Activated CD4-positive, alpha-beta memory T cell treated with anti-CD3 and anti-CD28 coated beads, Interleukin-2, amount 10 ng/mL, durations not matched to agents 7 days and 5 days (primary cell): Measurements from ENCODE around the gene TMED5. TPM values are rescaled to one million over a fixed set of nuclear protein-coding genes. Genes with fewer than 3 reads are reported as not detected.

Experiments used
- CTCF ChIA-PET: fragments of 350-600 bp; sonication (Branson Sonifier 250); formaldehyde crosslinking; loops from one replicate; lab custom pipeline; 2021; ENCODE audit warnings: antibody characterized with exemption, inconsistent platforms; lab: Charles Lee
- POLR2A ChIA-PET: fragments of 350-600 bp; sonication (Branson Sonifier 250); formaldehyde crosslinking; loops from one replicate; lab custom pipeline; 2021; ENCODE audit warnings: antibody characterized with exemption; lab: Charles Lee
- DNase-seq: peaks from one replicate; pipeline ENCODE4 v3.0.0-alpha.2; 2020
- H3K27ac Mint-ChIP-seq: one replicate; pipeline ENCODE4 v1.8.0; 2021; ENCODE audit warnings: mild to moderate bottlenecking, mixed read lengths
- H3K27me3 Mint-ChIP-seq: one replicate; pipeline ENCODE4 v1.8.0; 2021; ENCODE audit warnings: mixed read lengths
- H3K36me3 Mint-ChIP-seq: one replicate; pipeline ENCODE4 v1.8.0; 2021; ENCODE audit warnings: low read depth, mixed read lengths
- H3K4me1 Mint-ChIP-seq: one replicate; pipeline ENCODE4 v1.8.0; 2021; ENCODE audit warnings: mixed read lengths
- H3K4me3 Mint-ChIP-seq: one replicate; pipeline ENCODE4 v1.8.0; 2021; ENCODE audit warnings: mild to moderate bottlenecking, mixed read lengths
- H3K9me3 Mint-ChIP-seq: one replicate; pipeline ENCODE4 v1.8.0; 2021; ENCODE audit warnings: mixed read lengths
- total RNA-seq, 2 experiments: library from RNA; stranded (reverse); gene quantifications; one replicate each; pipeline ENCODE4 v1.2.3, GENCODE V29; 2021

The TMED5 gene
- total RNA-seq, 2 experiments from 2014 or later: 67.4 to 70.8 TPM

DNA sequence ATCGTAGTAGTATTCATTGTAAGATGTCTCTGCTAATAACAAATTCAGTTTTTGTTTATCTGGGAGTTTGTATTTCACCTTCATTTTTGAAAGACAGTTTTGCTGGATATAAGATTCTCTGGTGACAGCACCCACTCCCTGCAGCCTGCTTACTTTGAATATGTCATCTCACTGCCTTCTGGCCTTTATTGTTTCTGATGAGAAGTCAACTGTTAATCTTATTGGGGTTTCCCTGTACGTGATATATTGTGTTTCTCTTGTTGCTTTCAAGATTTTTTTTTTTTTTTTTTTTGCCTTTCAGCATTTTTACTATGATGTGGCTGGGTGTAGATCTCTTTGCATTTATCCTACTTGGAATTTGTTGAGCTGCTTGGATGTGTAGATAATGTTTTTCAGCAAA, 71.9 kb downstream of the TMED5 start:
- DNase-seq: no peak
- peaks cover 15% of the 10 kb centered on the region for H3K9me3 Mint-ChIP-seq
- peaks cover 11% of the 10 kb centered on the region for H3K4me1 Mint-ChIP-seq
- CTCF ChIA-PET: no interaction called here
- H3K27ac Mint-ChIP-seq: no peak overlapping the region
- H3K36me3 Mint-ChIP-seq: peaks cover 70% of the 10 kb centered on the region
- no peaks in the 10 kb centered on the region for H3K27me3 Mint-ChIP-seq
- no peak overlapping the region for H3K4me3 Mint-ChIP-seq
- POLR2A ChIA-PET: no interaction called here

DNA sequence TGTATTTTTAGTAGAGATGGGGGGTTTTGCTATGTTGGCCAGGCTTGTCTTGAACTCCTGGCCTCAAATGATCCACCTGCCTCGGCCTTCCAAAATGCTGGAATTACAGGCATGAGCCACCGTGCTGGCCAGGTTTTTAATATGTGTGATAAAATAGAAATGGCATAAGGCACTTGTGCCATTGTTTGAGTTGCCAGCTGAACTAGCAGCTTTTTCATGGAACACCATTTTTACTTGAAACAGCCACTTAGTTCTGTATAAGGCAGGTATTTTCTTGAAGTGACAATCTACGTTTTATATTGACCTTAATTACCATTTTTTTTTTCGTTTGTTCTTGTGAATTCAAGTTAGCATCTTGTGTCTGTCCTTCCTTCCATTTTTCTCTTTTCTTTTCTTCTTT, 72.8 kb downstream of the TMED5 start:
- H3K4me1 Mint-ChIP-seq: peaks cover 11% of the 10 kb centered on the region
- H3K27me3 Mint-ChIP-seq: no peaks in the 10 kb centered on the region
- H3K4me3 Mint-ChIP-seq: no peak overlapping the region
- CTCF ChIA-PET: interaction anchor here (0.6 kb wide), 1 partner anchor 14 kb away, joined by 3 read pairs; no protein-coding TSS in a partner anchor
- POLR2A ChIA-PET: interaction anchor here (1.1 kb wide), 1 partner anchor 18 kb away, joined by 3 read pairs; no protein-coding TSS in a partner anchor
- peaks cover 15% of the 10 kb centered on the region for H3K9me3 Mint-ChIP-seq
- H3K36me3 Mint-ChIP-seq: peaks cover 63% of the 10 kb centered on the region
- H3K27ac Mint-ChIP-seq: no peak overlapping the region
- DNase-seq: no peak

DNA sequence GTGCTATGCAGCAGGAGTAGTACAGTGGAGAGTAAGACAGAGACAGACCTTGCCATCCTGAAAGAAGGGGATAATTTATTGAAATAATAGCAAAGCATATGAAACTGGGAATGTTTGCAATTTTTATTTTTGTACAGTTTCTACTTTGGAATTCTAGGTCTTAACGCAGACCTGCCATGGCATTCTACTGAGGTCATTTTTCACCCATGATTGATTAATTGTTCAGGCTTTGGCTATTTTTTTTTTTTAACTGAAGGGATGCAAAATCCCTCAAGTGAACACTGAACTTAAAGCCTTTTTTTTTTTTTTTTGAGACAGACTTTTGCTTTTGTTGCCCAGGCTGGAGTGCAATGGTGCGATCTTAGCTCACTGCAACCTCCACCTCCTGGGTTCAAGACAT, 74.0 kb downstream of the TMED5 start:
- DNase-seq: no peak
- no peaks in the 10 kb centered on the region for H3K27me3 Mint-ChIP-seq
- H3K27ac Mint-ChIP-seq: no peak overlapping the region
- H3K9me3 Mint-ChIP-seq: peaks cover 15% of the 10 kb centered on the region
- ChIA-PET POLR2A (no interaction called here), CTCF (interaction anchor here (0.6 kb wide), 1 partner anchor 935 kb away, joined by 4 read pairs; no protein-coding TSS in a partner anchor)
- H3K36me3 Mint-ChIP-seq: peaks cover 64% of the 10 kb centered on the region
- peaks cover 11% of the 10 kb centered on the region for H3K4me1 Mint-ChIP-seq
- no peak overlapping the region for H3K4me3 Mint-ChIP-seq

DNA sequence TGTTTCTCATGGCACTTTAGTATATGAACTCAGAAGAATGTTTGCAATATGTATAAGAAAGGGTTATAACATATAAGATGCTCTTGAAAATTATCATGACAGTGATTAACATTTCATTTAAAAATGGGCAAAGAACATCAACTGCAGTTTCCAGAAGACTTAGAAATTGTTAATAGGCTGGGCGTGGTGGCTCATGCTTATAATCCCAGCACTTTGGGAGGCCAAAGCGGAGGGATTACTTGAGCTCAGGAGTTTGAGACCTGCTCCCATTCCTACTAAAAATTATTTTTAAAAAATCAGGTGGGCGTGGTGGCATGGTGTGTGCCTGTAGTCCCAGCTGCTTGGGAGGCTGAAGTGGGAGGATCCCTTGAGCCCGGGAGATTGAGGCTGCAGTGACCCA, 78.1 kb downstream of the TMED5 start:
- Mint-ChIP-seq H3K36me3 (peaks cover 45% of the 10 kb centered on the region), H3K4me3 (no peak overlapping the region), H3K27me3 (no peaks in the 10 kb centered on the region), H3K27ac (no peak overlapping the region), H3K4me1 (peaks cover 4% of the 10 kb centered on the region), H3K9me3 (peaks cover 10% of the 10 kb centered on the region)
- POLR2A ChIA-PET: no interaction called here
- CTCF ChIA-PET: no interaction called here
- DNase-seq: no peak

Other genes with a start within 250 kb of the TMED5 start
- gene DIPK1A, start 219.0 kb downstream of the TMED5 start, total RNA-seq: 10 to 100 TPM; 12.7 to 17.2 TPM
- gene MTF2, start 101.1 kb downstream of the TMED5 start, total RNA-seq: 10 to 100 TPM; 55.5 to 56.6 TPM
- gene CCDC18, start 311 bp upstream of the TMED5 start, total RNA-seq: 10 to 100 TPM; 29.2 to 33.0 TPM
- gene DR1, start 165.5 kb upstream of the TMED5 start, total RNA-seq: 100 to 1,000 TPM; 100 to 104 TPM